Gastrocnemius medialis (tissue), 4 donors: ENCODE measurements around the gene MERTK. TPM values are rescaled to one million over a fixed set of nuclear protein-coding genes. Genes with fewer than 3 reads are reported as not detected.
A peak's percentile ranks its signal among the peaks of the same experiment; 100 is the strongest.

ENCODE experiments used
- ATAC-seq, 2 donors: fragments of 150-250 bp; one replicate each; pipeline ENCODE4 v1.9.1; 2016
- DNase-seq, 2 donors: peaks; one replicate each; pipeline ENCODE4 v3.0.0-alpha.2; 2019
- H3K27ac ChIP-seq, 4 donors: fragments of 200-600 bp; sonication (generic); 1 replicate in 1 of 4; 2 replicates in 3 of 4; pipeline ENCODE4 v1.5.1; 2016 to 2018; ENCODE audit warnings: mild to moderate bottlenecking in 2 of 4, moderate library complexity in 1 of 4
- H3K27me3 ChIP-seq, 3 donors: fragments of 200-600 bp; sonication (generic) in 2 of 3; 1 replicate in 1 of 3; 2 replicates in 2 of 3; pipeline versions ENCODE4 v1.5.1 to v1.6.0; 2016 to 2019; ENCODE audit warnings: mild to moderate bottlenecking in 1 of 3, moderate library complexity in 1 of 3
- H3K36me3 ChIP-seq, 2 donors: fragments of 200-600 bp; sonication (generic) in 1 of 2; one replicate each; pipeline ENCODE4 v1.5.1; 2017 to 2018
- H3K4me1 ChIP-seq, 2 donors: fragments of 200-600 bp; sonication (generic) in 1 of 2; one replicate each; pipeline ENCODE4 v1.5.1; 2016 to 2017; ENCODE audit warnings: mild to moderate bottlenecking in 2 of 2
- H3K4me3 ChIP-seq, 4 donors: fragments of 200-600 bp; sonication (generic) in 3 of 4; 1 replicate in 1 of 4; 2 replicates in 3 of 4; pipeline ENCODE4 v1.5.1; 2016 to 2019; ENCODE audit warnings: mild to moderate bottlenecking in 2 of 4
- H3K9me3 ChIP-seq, 3 donors: fragments of 200-600 bp; sonication (generic) in 2 of 3; 1 replicate in 1 of 3; 2 replicates in 2 of 3; pipeline ENCODE4 v1.5.1; 2016 to 2019
- CTCF ChIP-seq, 5 experiments: fragments of 450-650 bp in 3 of 5; fragments of 200-600 bp in 2 of 5; sonication (generic) in 2 of 5; IDR thresholded peaks in 4 of 5; conservative IDR thresholded peaks in 1 of 5; 1 replicate in 4 of 5; 2 replicates in 1 of 5; pipeline ENCODE4 v1.5.1; 2016 to 2019; ENCODE audit warnings: antibody characterized with exemption in 5 of 5, mild to moderate bottlenecking in 3 of 5, moderate library complexity in 3 of 5
- POLR2A ChIP-seq, 2 donors: fragments of 450-650 bp; IDR thresholded peaks; one replicate each; pipeline ENCODE4 v1.6.1; 2017; ENCODE audit warnings: antibody characterized with exemption in 2 of 2, mild to moderate bottlenecking in 2 of 2, moderate library complexity in 2 of 2
- in situ Hi-C, 4 donors: fragments of 200-750 bp; cut with MboI; loops; one replicate each; pipeline versions ENCODE4 v1.15.0 to v1.8.0; 2017; ENCODE audit warnings: low sequenced_read_pairs in 4 of 4
- intact Hi-C: fragments of 100-400 bp; cut with DNase I; formaldehyde crosslinking; loops from one replicate; pipeline ENCODE4 v1.15.1; 2023; ENCODE audit warnings: low total_unique reads
- total RNA-seq, 4 donors: library from RNA; depleted of rRNA; stranded (reverse); fragments of >200 nt; gene quantifications; one replicate each; pipeline versions ENCODE4 v1.1.0 to v1.2.3, GENCODE V29; 2016

The MERTK gene
- total RNA-seq, 4 donors from 2014 or later, result 2.4 to 5.7 (median 3.7) TPM

- Histone ChIP-seq H3K36me3 (no peaks in the 10 kb centered on the region), H3K9me3 (no peaks in the 10 kb centered on the region), H3K27me3 (no peaks in the 10 kb centered on the region), H3K4me1 (no peaks in the 10 kb centered on the region), H3K27ac (no peak overlapping the region), H3K4me3 (no peak overlapping the region)
- no peak for DNase-seq
- intact Hi-C loops (no loop called here), in situ Hi-C loops (no loop called here)
- TF ChIP-seq CTCF (IDR thresholded peaks at IDR 0.05 in 4 of 5, conservative IDR thresholded peaks at IDR 0.05 in 1 of 5) (no peak), POLR2A (IDR thresholded peaks at IDR 0.05) (no peak)
- ATAC-seq, result no peak
Measured at GRCh38 chr2:112000399-112001135, 102.2 kb downstream of the MERTK start.

- no peaks in the 10 kb centered on the region for H3K4me1 ChIP-seq
- ATAC-seq, result peak in 1 of 2 donors; percentile 30
Measured at GRCh38 chr2:112001136-112001715, 102.8 kb downstream of the MERTK start.

GRCh38 chr2:112001942-112002341 lies 103.5 kb downstream of the MERTK start:
- H3K9me3 ChIP-seq, result no peaks in the 10 kb centered on the region
- DNase-seq (no peak), ATAC-seq (no peak)
- no peaks in the 10 kb centered on the region for H3K4me1 ChIP-seq
- no peak overlapping the region for H3K4me3 ChIP-seq
- intact Hi-C loops (no loop called here), in situ Hi-C loops (no loop called here)
- no peaks in the 10 kb centered on the region for H3K27me3 ChIP-seq
- no peak overlapping the region for H3K27ac ChIP-seq
- TF ChIP-seq POLR2A (IDR thresholded peaks at IDR 0.05), result no peak
- TF ChIP-seq CTCF (IDR thresholded peaks at IDR 0.05 in 4 of 5, conservative IDR thresholded peaks at IDR 0.05 in 1 of 5), result no peak
- H3K36me3 ChIP-seq, result no peaks in the 10 kb centered on the region

More at GRCh38 chr2:112001136-112001715, 102.8 kb downstream of the MERTK start:
- no peaks in the 10 kb centered on the region for H3K9me3 ChIP-seq
- H3K27me3 ChIP-seq, result no peaks in the 10 kb centered on the region
- H3K27ac ChIP-seq, result no peak overlapping the region
- intact Hi-C loops (no loop called here), in situ Hi-C loops (no loop called here)
- H3K36me3 ChIP-seq, result no peaks in the 10 kb centered on the region
- TF ChIP-seq POLR2A (IDR thresholded peaks at IDR 0.05), result no peak
- H3K4me3 ChIP-seq, result no peak overlapping the region
- DNase-seq, result no peak

- ATAC-seq, result no peak
- no peak for TF ChIP-seq POLR2A (IDR thresholded peaks at IDR 0.05)
- no peak for TF ChIP-seq CTCF (IDR thresholded peaks at IDR 0.05 in 4 of 5, conservative IDR thresholded peaks at IDR 0.05 in 1 of 5)
- intact Hi-C loops (no loop called here), in situ Hi-C loops (no loop called here)
- Histone ChIP-seq H3K9me3 (no peaks in the 10 kb centered on the region), H3K27me3 (no peaks in the 10 kb centered on the region), H3K4me3 (no peak overlapping the region), H3K36me3 (no peaks in the 10 kb centered on the region), H3K4me1 (no peaks in the 10 kb centered on the region), H3K27ac (no peak overlapping the region)
- DNase-seq, result no peak
Measured at GRCh38 chr2:112003576-112004252, 105.3 kb downstream of the MERTK start.

- ATAC-seq (peak in 1 of 2 donors; percentile 36), DNase-seq (peak; percentile 34 to 59)
- no peak overlapping the region for H3K27ac ChIP-seq
- no peaks in the 10 kb centered on the region for H3K9me3 ChIP-seq
- H3K4me1 ChIP-seq, result no peaks in the 10 kb centered on the region
- H3K36me3 ChIP-seq, result no peaks in the 10 kb centered on the region
- intact Hi-C loops, result no loop called here
- H3K27me3 ChIP-seq, result no peaks in the 10 kb centered on the region
- H3K4me3 ChIP-seq, result no peak overlapping the region
- in situ Hi-C loops, result no loop called here
- no peak for TF ChIP-seq CTCF (IDR thresholded peaks at IDR 0.05 in 4 of 5, conservative IDR thresholded peaks at IDR 0.05 in 1 of 5)
- no peak for TF ChIP-seq POLR2A (IDR thresholded peaks at IDR 0.05)
Measured at GRCh38 chr2:112004253-112004645, 105.8 kb downstream of the MERTK start.
